Measurements from ENCODE around the gene TAF11L4.
"Not testable (repeated sequence)": the region's sequence is repeated elsewhere in the genome, so short reads cannot be mapped to it uniquely, and the experiment has no call there.

- not testable (repeated sequence) for TF ChIP-seq CTCF (conservative IDR thresholded peaks at IDR 0.05; ENCODE audit: low read depth, low read length); EZH2 (IDR thresholded peaks at IDR 0.05; ENCODE audit: low read length, unreplicated experiment)
Observed at GRCh38 chr5:17524935-17525334, 3.3 kb downstream of the TAF11L4 start, which contains the start of gene TAF11L5.

Data from PC-3 (cell line).